ENCODE measurements around the gene STN1.

The STN1 gene

GRCh38 chr10:103840740-103841070 is 77.3 kb downstream of the STN1 start:
- DNase-seq = no peak

DNA sequence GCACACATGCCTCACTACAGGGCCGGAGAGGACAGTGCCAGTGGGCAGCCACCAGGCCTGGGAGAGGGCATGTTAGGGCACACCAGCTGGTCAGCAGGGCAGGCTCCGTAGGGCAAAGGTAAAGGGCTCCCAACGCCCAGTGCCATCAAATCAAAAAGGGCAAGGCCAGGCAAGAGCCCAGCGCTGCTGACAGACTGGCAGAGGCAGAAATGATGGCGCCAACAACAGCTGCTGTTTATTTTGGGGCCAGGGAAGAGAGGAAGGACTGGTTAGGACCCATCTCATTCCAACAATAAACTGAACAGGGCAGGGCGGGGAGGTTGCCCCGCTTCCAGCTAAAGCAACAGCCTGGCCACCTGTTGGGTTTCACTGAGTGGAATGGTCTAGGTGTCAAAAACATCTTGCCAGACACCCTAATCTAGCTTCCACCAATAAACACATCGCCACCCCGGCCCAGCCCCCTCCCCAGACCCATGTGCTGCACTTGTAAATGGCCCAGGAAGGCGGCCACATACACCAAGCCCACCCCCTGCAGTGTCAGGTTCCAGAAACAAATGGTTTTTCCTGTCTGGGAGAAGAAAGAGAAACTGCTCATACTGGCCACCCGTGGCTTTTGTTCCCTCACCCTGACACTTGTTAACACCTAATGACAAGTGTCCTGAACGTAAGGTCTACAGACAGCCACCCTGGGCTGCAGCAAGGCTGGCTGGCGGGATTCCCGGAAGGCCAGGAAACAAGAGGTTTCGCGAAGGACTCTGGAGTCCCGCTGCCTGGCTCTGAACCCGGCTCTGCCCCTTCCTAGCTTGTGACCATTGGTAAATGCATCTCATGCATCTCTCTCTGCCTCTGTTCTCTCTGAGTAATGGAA is 77.9 kb downstream of the STN1 start:
- peak; percentile 37 for DNase-seq

DNA sequence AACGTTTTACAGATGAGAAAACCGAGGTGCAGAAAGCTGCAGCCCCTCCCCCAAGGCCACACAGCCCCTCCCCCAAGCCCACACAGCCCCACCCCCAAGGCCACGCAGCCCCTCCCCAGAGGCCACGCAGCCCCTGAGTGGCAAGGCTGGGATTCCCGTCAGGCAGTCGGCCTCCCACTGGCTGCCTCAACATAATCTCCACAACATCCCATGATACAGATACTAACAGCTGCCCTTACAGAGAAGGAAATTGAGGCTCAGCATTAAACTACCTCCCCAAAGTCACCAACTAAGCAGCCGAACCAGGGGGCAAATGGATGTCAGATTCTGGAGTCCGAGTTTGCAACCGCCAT is 78.5 kb downstream of the STN1 start:
- DNase-seq = no peak

GRCh38 chr10:103838862-103839518 is 79.0 kb downstream of the STN1 start:
- DNase-seq = no peak

GRCh38 chr10:103838070-103838395 is 80.0 kb downstream of the STN1 start:
- no peak for DNase-seq

DNA sequence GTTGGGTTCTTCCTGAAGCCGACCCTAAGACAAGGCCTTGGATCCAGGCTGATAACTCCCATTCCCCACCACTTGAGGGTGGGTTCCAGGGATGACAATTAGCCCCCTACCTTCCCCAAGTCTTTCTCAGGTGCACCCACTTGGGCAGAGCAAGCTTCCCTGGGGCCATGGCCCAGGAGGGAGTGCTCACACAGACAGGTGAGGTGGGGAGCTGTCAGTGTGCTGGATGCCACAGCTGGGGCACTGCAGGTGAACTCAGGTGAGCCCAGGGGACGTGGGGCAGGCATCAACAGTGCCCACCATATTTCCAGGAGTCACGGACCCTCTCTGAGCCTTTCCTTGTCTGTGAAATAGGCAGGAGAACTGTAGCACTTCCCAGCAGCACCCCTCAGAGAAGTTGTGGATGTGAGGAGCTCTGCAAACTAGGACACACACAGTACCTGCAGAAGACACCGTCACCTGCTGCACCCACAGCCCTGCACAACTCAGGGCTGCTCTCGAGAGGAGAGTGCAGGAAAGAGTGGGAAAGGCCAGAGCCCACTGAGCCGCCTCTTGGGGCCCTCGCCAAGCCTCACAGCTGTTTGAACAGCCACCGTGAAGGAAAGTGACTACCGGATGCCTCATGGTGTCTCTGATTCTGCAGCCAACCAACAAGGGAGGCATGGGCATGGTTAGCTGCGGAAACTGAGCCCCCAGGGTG is 80.5 kb downstream of the STN1 start:
- no peak for DNase-seq

DNA sequence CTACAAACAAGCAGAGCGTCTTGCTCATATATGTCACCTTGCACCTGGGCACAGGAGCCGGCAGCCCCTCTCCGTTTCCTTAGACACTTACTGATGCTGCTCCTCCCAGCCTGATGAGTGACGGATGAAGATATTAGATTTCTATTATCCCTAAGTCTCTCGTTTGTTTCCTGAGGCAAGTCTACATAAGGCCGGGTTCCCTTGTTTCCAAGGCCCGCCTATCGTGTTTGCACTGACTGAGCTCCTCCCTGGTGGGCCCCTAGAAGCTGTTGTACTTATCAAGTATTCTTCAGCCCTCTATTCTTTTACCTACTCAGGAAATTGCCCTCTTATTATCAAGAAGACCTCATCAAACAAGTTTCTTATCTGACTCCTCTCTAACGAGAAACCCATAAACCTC is 81.1 kb downstream of the STN1 start:
- no peak for DNase-seq

GRCh38 chr10:103836273-103836672 is 81.7 kb downstream of the STN1 start:
- no peak for DNase-seq

DNA sequence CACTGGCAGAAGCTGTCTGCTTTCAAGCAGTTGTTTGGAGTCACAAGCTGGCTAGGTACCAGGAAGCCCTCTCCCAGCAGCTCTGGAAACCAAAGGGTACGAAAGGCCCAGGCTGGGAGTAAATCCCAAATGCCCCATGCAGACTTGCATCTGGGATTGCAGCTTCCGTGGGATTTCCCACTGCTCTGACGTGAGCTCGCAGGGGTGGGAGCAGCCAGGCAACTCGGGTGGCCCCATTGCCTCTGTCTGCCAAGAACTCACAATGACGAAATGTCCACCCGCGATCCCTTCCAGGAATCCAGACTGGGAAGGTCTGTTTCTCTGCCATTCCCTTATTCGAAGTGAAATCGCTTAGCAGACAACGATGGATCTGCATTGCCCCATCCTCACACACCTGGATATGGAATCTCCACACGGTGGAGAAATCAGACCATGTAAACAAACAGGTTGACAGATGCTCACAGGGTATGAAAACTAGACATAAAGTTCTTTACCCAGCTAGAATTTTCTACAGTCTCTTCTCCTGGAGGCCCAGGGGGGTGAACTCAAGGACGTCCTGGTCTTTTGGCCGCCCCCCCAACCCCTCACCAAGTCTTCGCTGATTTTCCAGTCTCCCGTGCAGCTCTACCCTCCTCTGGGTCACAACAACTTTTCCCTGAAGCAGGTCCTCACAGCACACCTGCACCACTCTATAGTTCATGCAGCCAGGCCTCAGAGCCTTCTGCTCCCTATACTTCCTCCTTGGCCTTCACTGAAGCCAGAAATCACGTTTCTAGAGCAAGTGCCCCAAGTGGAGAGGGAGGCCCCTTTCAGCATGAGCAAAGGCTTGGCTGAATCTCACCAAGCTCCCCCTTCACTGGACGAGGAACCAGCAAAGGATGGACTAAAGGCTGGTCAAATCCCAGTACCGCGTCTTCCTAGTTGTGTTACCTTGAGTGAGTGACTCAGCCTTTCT is 82.6 kb downstream of the STN1 start:
- DNase-seq = peak; percentile 50

DNA sequence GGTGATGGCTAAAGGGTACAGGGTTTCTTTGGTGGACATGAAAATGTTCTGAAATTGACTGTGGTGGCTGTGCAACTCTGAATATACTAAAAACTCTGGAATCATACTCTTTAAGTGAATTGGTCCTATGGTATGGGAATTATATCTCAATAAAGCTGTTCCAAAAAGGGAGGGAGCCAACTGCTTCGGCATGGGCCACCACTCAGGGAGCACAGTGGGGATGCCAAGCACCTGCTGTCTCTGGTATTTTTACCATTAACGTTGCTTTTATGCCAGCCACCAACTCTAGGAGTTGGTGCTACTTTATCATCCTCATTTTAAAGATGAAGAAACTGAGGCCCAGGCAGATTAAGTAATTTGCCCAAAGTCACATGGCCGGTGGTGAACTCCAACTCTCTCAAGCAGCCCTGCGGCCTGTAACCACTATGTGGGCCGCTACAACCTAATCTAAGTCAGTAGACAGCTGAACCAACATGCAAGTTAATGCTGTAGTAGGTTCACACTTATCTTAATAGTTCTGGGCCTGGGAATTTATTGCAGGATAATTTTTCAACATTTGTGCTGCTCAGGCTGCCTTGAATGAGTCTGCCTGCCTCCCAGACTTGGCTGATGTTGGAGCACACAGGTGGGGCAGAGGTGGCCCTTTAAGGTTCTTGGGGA is 83.4 kb downstream of the STN1 start:
- no peak for DNase-seq

GRCh38 chr10:103833731-103834365 is 84.1 kb downstream of the STN1 start:
- peak; percentile 42 for DNase-seq

GRCh38 chr10:103832806-103833205 is 85.2 kb downstream of the STN1 start:
- DNase-seq = no peak
